ENCODE results near the gene DDI2. TPM values are rescaled to one million over a fixed set of nuclear protein-coding genes. Genes with fewer than 3 reads are reported as not detected.

The DDI2 gene
- polyA plus RNA-seq: 7.8 to 12.6 TPM (median 11.5 TPM) in 3 replicates
- polyA plus RNA-seq (2011; ENCODE audit: low read depth): 13.4 TPM
- 6.3 and 9.5 TPM in 2 replicates for polyA plus RNA-seq (2011; cell fraction: cytosol; rRNA removed)
- 18.5 and 21.9 TPM in 2 replicates for polyA plus RNA-seq (2011; cell fraction: nucleus; rRNA removed)
- 9.8 and 11.6 TPM in 2 replicates for polyA plus RNA-seq (2012; ENCODE audit: low replicate concordance)
- polyA minus RNA-seq: 16.6 to 35.9 TPM (median 25.9 TPM) in 3 replicates
- 6.3 TPM for polyA minus RNA-seq (2011; cell fraction: cytosol; rRNA and poly(A)+ RNA removed)
- 19.0 and 40.8 TPM in 2 replicates for polyA minus RNA-seq (2011; cell fraction: nucleus; rRNA and poly(A)+ RNA removed)

DNA sequence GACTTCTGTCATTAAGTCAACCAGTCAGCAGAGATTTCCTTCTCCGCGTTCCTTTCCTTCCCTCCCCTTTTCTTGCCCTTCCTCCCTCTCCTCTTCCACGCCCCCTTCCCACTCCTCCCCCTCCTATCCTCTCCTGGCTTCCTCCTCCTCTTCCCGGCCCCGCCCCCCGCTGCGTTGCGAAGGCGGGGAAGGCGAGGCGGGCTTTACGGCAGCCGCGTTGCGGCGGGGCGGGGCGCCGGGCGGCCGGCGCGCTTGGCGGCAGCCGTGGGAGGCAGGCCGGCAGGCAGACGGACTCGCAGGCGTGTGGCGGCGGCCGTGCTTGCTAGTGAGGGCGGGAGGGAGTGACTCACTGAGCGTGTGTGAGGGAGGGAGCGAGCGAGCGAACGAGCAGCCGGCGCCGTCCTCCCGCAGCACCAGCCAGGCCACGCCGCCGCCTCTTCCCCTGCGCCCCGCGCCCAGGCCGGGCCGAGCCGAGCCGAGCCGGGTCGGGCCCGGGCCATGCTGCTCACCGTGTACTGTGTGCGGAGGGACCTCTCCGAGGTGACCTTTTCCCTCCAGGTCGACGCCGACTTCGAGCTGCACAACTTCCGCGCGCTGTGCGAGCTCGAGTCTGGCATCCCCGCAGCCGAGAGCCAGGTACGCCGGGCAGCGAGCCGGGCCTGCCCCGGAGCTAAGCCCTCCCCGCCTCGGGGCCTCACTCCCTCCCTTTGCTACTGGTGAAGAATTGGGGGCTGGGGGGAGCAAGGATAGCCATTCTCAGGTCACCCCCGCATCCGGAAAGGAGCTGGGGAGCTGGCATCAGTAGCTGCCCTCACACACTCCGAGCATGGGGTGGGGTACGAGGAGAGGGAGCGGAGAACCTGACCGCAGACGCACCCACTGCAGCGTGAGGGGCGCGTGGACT is at the start of gene DDI2:
DDI2 (plus strand) TSS at position 286 of the 904 bp plus-strand sequence; CDS start at position 499, 213 bp downstream.
- H2AFZ ChIP-seq (ENCODE audit: control insufficient read depth, low read length): peak within 1 kb of the TSS; percentile 97
- FAIRE-seq: peak; percentile 36
- no peaks in the 10 kb centered on the region for H3K9me3 ChIP-seq (ENCODE audit: control insufficient read depth, low read depth, low read length)
- H3K4me2 ChIP-seq (ENCODE audit: control insufficient read depth, extremely low read depth, insufficient read depth, low read depth, low read length): peak within 1 kb of the TSS; percentile 96
- no peaks in the 10 kb centered on the region for H4K20me1 ChIP-seq (ENCODE audit: control insufficient read depth, extremely low read depth, insufficient read depth, low read length)
- H3K36me3 ChIP-seq (ENCODE audit: control insufficient read depth in 2 of 2, extremely low read depth in 1 of 2, insufficient read depth in 2 of 2, low read length in 2 of 2): no peaks in the 10 kb centered on the region
- peak; percentile 81 for DNase-seq (ENCODE audit: low read depth, low spot score)
- H3K4me1 ChIP-seq (ENCODE audit: control insufficient read depth, extremely low read depth, insufficient read depth, low read length): peaks cover 23% of the 10 kb centered on the region
- peak within 1 kb of the TSS; percentile 98 for H3K9ac ChIP-seq (ENCODE audit: control insufficient read depth, extremely low read depth, insufficient read depth, low read length)
- peaks cover 49% of the 10 kb centered on the region for H3K79me2 ChIP-seq (ENCODE audit: control insufficient read depth, insufficient read depth, low read length)
- dilution Hi-C loops (cut with MboI; ENCODE audit: extremely low pct_ligation_motif_present, low sequenced_read_pairs): no loop called here
- no peak for TF ChIP-seq CTCF (optimal IDR thresholded peaks at IDR 0.05 in 1 of 3, IDR thresholded peaks at IDR 0.05 in 1 of 3, conservative IDR thresholded peaks at IDR 0.05 in 1 of 3; ENCODE audit: extremely low read depth in 1 of 3, insufficient read depth in 2 of 3, low read length in 3 of 3)
- no peak for TF ChIP-seq EZH2 (IDR thresholded peaks at IDR 0.05; ENCODE audit: low read length)
- no peaks in the 10 kb centered on the region for H3K27me3 ChIP-seq (ENCODE audit: control insufficient read depth, extremely low read depth, insufficient read depth, low read length)
- peak within 1 kb of the TSS; percentile 95 for H3K27ac ChIP-seq (ENCODE audit: control insufficient read depth, insufficient read depth, low read length)
- H3K9me1 ChIP-seq (ENCODE audit: control insufficient read depth, extremely low read depth, insufficient read depth, low read length): no peaks in the 10 kb centered on the region
- peak within 1 kb of the TSS; percentile 73 to 100 (median 97) for H3K4me3 ChIP-seq (ENCODE audit: control insufficient read depth in 2 of 3, extremely low read depth in 1 of 3, insufficient read depth in 2 of 3, low read depth in 1 of 3, low read length in 3 of 3)

GRCh38 chr1:15568387-15569073 is 48.7 kb upstream of the DDI2 start:
- H3K36me3 ChIP-seq (ENCODE audit: control insufficient read depth in 2 of 2, extremely low read depth in 1 of 2, insufficient read depth in 2 of 2, low read length in 2 of 2): peaks cover 21 to 34% of the 10 kb centered on the region in 2 experiments
- FAIRE-seq: no peak
- no peaks in the 10 kb centered on the region for H3K9me3 ChIP-seq (ENCODE audit: control insufficient read depth, low read depth, low read length)

More at GRCh38 chr1:15568387-15569073, 48.7 kb upstream of the DDI2 start:
- H2AFZ ChIP-seq (ENCODE audit: control insufficient read depth, low read length): no peak overlapping the region
- no peaks in the 10 kb centered on the region for H3K79me2 ChIP-seq (ENCODE audit: control insufficient read depth, insufficient read depth, low read length)
- no peak overlapping the region for H3K9ac ChIP-seq (ENCODE audit: control insufficient read depth, extremely low read depth, insufficient read depth, low read length)
- no peak overlapping the region for H3K4me2 ChIP-seq (ENCODE audit: control insufficient read depth, extremely low read depth, insufficient read depth, low read depth, low read length)
- no peak overlapping the region for H3K27ac ChIP-seq (ENCODE audit: control insufficient read depth, insufficient read depth, low read length)
- no peak overlapping the region for H3K4me3 ChIP-seq (ENCODE audit: control insufficient read depth in 2 of 3, extremely low read depth in 1 of 3, insufficient read depth in 2 of 3, low read depth in 1 of 3, low read length in 3 of 3)
- no peaks in the 10 kb centered on the region for H3K4me1 ChIP-seq (ENCODE audit: control insufficient read depth, extremely low read depth, insufficient read depth, low read length)
- H3K27me3 ChIP-seq (ENCODE audit: control insufficient read depth, extremely low read depth, insufficient read depth, low read length): no peaks in the 10 kb centered on the region
- H4K20me1 ChIP-seq (ENCODE audit: control insufficient read depth, extremely low read depth, insufficient read depth, low read length): no peaks in the 10 kb centered on the region
- dilution Hi-C loops (cut with MboI; ENCODE audit: extremely low pct_ligation_motif_present, low sequenced_read_pairs): no loop called here
- H3K9me1 ChIP-seq (ENCODE audit: control insufficient read depth, extremely low read depth, insufficient read depth, low read length): no peaks in the 10 kb centered on the region
- no peak for DNase-seq (ENCODE audit: low read depth, low spot score)
- TF ChIP-seq EZH2 (IDR thresholded peaks at IDR 0.05; ENCODE audit: low read length): no peak
- TF ChIP-seq CTCF (optimal IDR thresholded peaks at IDR 0.05 in 1 of 3, IDR thresholded peaks at IDR 0.05 in 1 of 3, conservative IDR thresholded peaks at IDR 0.05 in 1 of 3; ENCODE audit: extremely low read depth in 1 of 3, insufficient read depth in 2 of 3, low read length in 3 of 3): no peak

Data from keratinocyte (primary cell).